ENCODE measurements around the gene CNTNAP5. TPM values are rescaled to one million over a fixed set of nuclear protein-coding genes. Genes with fewer than 3 reads are reported as not detected.

The CNTNAP5 gene
- total RNA-seq, 1 donor from 2014 or later: not detected

DNA sequence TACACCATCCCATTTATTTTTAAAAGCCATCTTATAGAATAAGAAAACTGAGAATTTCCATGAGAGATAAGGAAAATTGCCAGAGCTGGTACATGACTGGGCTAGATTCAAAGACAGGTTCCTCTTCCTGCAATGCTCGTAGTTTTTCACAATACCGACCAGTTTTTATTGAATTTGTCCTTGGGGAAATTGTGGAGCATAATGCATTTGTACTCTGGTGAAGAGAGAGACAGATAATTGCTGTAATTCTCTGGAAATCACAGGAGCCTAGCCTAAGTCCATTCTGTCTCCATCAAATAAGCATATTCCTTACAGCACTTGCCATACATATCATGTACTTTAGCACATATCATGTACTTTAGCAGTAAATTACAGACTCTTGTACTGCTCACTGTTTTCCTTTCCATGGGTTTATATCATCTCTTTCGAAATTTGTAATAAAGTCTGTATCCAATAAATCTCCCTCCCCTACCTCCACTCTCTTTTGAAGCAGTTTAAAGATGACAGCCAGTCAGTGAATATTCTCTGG, 355.2 kb downstream of the CNTNAP5 start:
- Histone ChIP-seq H3F3A (ENCODE audit: low read depth) (no peaks in the 10 kb centered on the region), H3K27ac (no peak overlapping the region), H3K36me3 (no peaks in the 10 kb centered on the region), H2AFZ (replicated peaks) (no peak overlapping the region), H3K4me2 (no peak overlapping the region), H3K4me1 (no peaks in the 10 kb centered on the region), H3K9me3 (ENCODE audit: low read depth) (no peaks in the 10 kb centered on the region), H4K20me1 (ENCODE audit: low read depth) (no peaks in the 10 kb centered on the region), H3K9ac (no peak overlapping the region), H3K27me3 (no peaks in the 10 kb centered on the region), H3K79me2 (ENCODE audit: low read depth) (no peaks in the 10 kb centered on the region), H3K4me3 (no peak overlapping the region)
- H3K4me1 Mint-ChIP-seq: no peaks in the 10 kb centered on the region
- peaks cover 2% of the 10 kb centered on the region for H3K27me3 Mint-ChIP-seq (ENCODE audit: insufficient read depth, low read depth)
- TF ChIP-seq, protein P1, sequence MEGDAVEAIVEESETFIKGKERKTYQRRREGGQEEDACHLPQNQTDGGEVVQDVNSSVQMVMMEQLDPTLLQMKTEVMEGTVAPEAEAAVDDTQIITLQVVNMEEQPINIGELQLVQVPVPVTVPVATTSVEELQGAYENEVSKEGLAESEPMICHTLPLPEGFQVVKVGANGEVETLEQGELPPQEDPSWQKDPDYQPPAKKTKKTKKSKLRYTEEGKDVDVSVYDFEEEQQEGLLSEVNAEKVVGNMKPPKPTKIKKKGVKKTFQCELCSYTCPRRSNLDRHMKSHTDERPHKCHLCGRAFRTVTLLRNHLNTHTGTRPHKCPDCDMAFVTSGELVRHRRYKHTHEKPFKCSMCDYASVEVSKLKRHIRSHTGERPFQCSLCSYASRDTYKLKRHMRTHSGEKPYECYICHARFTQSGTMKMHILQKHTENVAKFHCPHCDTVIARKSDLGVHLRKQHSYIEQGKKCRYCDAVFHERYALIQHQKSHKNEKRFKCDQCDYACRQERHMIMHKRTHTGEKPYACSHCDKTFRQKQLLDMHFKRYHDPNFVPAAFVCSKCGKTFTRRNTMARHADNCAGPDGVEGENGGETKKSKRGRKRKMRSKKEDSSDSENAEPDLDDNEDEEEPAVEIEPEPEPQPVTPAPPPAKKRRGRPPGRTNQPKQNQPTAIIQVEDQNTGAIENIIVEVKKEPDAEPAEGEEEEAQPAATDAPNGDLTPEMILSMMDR (IDR thresholded peaks at IDR 0.05): no peak
- TF ChIP-seq EZH2phosphoT487 (IDR thresholded peaks at IDR 0.05): no peak
- no peak for TF ChIP-seq EZH2 (IDR thresholded peaks at IDR 0.05)
- no peak overlapping the region for H3K27ac Mint-ChIP-seq
- H3K9me3 Mint-ChIP-seq: peaks cover 2% of the 10 kb centered on the region
- no peak overlapping the region for H3K4me3 Mint-ChIP-seq
- H3K36me3 Mint-ChIP-seq: no peaks in the 10 kb centered on the region
- DNase-seq (ENCODE audit: low spot score): no peak

DNA sequence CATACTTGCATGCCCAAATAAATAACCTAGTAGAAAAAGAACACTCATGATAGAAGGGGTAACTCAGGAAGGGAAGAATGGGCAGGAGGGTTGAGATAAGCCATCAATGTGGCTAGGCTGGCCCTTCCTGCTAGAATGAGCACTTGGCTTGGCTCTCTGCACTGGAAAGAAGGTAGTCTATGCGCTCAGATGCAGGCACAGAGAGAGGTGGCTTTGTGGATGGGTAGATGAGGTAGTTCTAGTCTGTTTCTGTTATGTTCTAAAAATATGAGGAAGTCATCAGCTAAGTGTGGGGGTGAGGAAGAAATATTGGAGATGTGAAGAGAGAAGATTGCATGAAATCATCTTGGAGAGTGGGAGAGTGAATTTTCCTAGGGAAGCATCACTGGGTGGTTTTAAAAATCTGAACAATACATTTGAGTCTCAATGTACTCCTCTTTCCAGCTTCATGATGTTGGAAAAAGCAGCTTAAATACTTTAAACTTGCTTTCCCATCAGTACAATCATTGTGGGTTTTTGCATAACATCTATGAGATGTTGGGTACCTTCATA, 357.1 kb downstream of the CNTNAP5 start:
- no peak overlapping the region for H3K4me3 Mint-ChIP-seq
- peaks cover 2% of the 10 kb centered on the region for H3K9me3 Mint-ChIP-seq
- no peak overlapping the region for H3K27ac Mint-ChIP-seq
- Histone ChIP-seq H4K20me1 (ENCODE audit: low read depth) (no peaks in the 10 kb centered on the region), H3F3A (ENCODE audit: low read depth) (no peaks in the 10 kb centered on the region), H2AFZ (replicated peaks) (no peak overlapping the region), H3K9me3 (ENCODE audit: low read depth) (no peaks in the 10 kb centered on the region), H3K4me2 (no peak overlapping the region), H3K9ac (no peak overlapping the region), H3K79me2 (ENCODE audit: low read depth) (no peaks in the 10 kb centered on the region), H3K27me3 (no peaks in the 10 kb centered on the region), H3K36me3 (no peaks in the 10 kb centered on the region), H3K4me1 (no peaks in the 10 kb centered on the region), H3K27ac (no peak overlapping the region), H3K4me3 (no peak overlapping the region)
- DNase-seq (ENCODE audit: low spot score): no peak
- peaks cover 2% of the 10 kb centered on the region for H3K27me3 Mint-ChIP-seq (ENCODE audit: insufficient read depth, low read depth)
- H3K36me3 Mint-ChIP-seq: no peaks in the 10 kb centered on the region
- TF ChIP-seq EZH2 (IDR thresholded peaks at IDR 0.05): no peak
- TF ChIP-seq, protein P1 (IDR thresholded peaks at IDR 0.05): no peak
- no peak for TF ChIP-seq EZH2phosphoT487 (IDR thresholded peaks at IDR 0.05)
- H3K4me1 Mint-ChIP-seq: no peaks in the 10 kb centered on the region

DNA sequence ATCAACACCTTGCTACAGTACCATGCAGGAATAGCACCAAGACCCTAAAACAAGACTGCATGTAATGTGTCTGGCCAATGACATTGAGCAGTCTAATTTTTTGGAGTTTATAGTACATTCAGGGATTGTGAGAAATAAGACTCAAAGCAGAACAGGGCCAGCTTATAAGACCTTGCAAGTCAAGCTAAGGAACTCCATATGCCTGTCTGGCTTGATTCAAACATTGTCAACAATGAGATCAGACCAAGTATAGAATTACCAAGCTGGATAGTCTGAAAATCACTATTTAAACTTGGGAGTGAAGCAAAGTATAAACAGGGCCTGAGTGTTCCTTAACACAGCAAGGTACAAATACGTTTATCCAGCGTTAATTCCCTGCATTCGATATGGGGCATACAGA, 370.9 kb downstream of the CNTNAP5 start:
- H3K4me2 ChIP-seq: no peak overlapping the region
- Mint-ChIP-seq H3K4me1 (no peaks in the 10 kb centered on the region), H3K36me3 (no peaks in the 10 kb centered on the region), H3K4me3 (no peak overlapping the region), H3K27ac (no peak overlapping the region), H3K9me3 (no peaks in the 10 kb centered on the region), H3K27me3 (ENCODE audit: insufficient read depth, low read depth) (peaks cover 2% of the 10 kb centered on the region)
- H3K9me3 ChIP-seq (ENCODE audit: low read depth): no peaks in the 10 kb centered on the region
- no peaks in the 10 kb centered on the region for H3K27me3 ChIP-seq
- H3K79me2 ChIP-seq (ENCODE audit: low read depth): no peaks in the 10 kb centered on the region
- no peaks in the 10 kb centered on the region for H3K36me3 ChIP-seq
- no peaks in the 10 kb centered on the region for H3K4me1 ChIP-seq
- no peaks in the 10 kb centered on the region for H3F3A ChIP-seq (ENCODE audit: low read depth)
- TF ChIP-seq, protein P1 (IDR thresholded peaks at IDR 0.05): no peak
- TF ChIP-seq EZH2 (IDR thresholded peaks at IDR 0.05): no peak
- TF ChIP-seq EZH2phosphoT487 (IDR thresholded peaks at IDR 0.05): no peak
- H3K27ac ChIP-seq: no peak overlapping the region
- no peak for DNase-seq (ENCODE audit: low spot score)
- no peak overlapping the region for H2AFZ ChIP-seq (replicated peaks)
- H3K4me3 ChIP-seq: no peak overlapping the region
- no peaks in the 10 kb centered on the region for H4K20me1 ChIP-seq (ENCODE audit: low read depth)
- no peak overlapping the region for H3K9ac ChIP-seq
